Endothelial cell of umbilical vein (primary cell): ENCODE measurements around the gene TBC1D4.

Source experiments
- CTCF ChIP-seq, 2 donors: IDR thresholded peaks; 1 replicate in 1 of 2; 2 replicates in 1 of 2; pipeline ENCODE4 v1.5.1; 2011; ENCODE audit warnings: low read length in 2 of 2, mild to moderate bottlenecking in 2 of 2, moderate library complexity in 2 of 2, control low read depth in 1 of 2, inconsistent platforms in 1 of 2, low read depth in 1 of 2; ENCODE audit not compliant: insufficient read depth in 1 of 2; ENCODE audit errors: extremely low read depth in 1 of 2
- EZH2 ChIP-seq: IDR thresholded peaks from 2 replicates; pipeline ENCODE4 v1.6.1; 2012; ENCODE audit warnings: borderline replicate concordance, low read depth, mild to moderate bottlenecking, moderate library complexity, low read length, inconsistent platforms; ENCODE audit not compliant: severe bottlenecking
- GATA2 ChIP-seq: IDR thresholded peaks from 2 replicates; pipeline ENCODE4 v1.7.0; 2011; ENCODE audit warnings: low read depth, mild to moderate bottlenecking, moderate library complexity, mixed read lengths, low read length; ENCODE audit not compliant: insufficient read length, insufficient read depth
- JUN ChIP-seq: IDR thresholded peaks from 2 replicates; pipeline ENCODE4 v1.6.1; 2011; ENCODE audit warnings: borderline replicate concordance, low read depth; ENCODE audit not compliant: insufficient read length, insufficient read depth
- MAX ChIP-seq: IDR thresholded peaks from 2 replicates; pipeline ENCODE4 v1.6.1; 2011; ENCODE audit not compliant: insufficient read depth, insufficient read length
- POLR2A ChIP-seq: IDR thresholded peaks from 2 replicates; pipeline ENCODE4 v1.6.1; 2012; ENCODE audit warnings: low read depth, mild to moderate bottlenecking, control low read depth, low read length
- POLR2AphosphoS5 ChIP-seq: IDR thresholded peaks from 2 replicates; pipeline ENCODE4 v1.6.1; 2012; ENCODE audit warnings: low read depth, mild to moderate bottlenecking, control low read depth, low read length, moderate library complexity; ENCODE audit not compliant: insufficient read depth

DNA sequence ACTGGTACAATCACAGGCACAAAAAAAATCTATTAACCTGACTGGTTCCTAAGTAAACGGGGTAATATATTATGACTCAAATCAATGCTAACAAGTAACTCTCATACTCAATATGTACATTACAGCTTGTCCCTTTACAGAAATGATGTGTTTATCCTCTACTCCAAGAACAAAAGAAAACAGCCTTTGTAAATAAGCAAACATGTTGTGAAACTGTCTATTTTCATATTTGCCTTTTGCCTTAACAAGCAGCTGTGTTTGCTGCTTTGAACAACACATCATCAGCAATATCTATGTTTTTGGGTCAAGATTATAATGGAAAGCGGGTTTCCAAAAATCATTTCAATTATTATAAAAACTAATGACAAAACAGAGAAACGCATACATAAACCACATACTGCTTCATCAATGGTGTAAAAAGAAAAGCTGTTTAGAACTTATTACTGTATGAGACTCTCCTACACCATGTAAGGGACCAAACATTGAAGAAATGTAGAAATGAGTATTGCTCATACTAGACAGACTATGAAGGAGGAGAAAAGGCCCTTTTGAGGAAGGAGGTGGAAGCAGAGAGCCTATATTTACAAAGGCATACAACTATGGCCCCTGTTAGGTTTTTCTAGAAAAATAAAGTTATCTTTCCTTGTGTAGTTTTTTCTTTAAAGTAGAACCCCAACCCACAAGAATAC is 14.8 kb downstream of the TBC1D4 start:
- TF ChIP-seq JUN (no peak), CTCF (IDR thresholded peaks at IDR 0.05; ENCODE audit: extremely low read depth in 1 of 2, insufficient read depth in 1 of 2, low read depth in 1 of 2, low read length in 2 of 2) (no peak), POLR2A (no peak), GATA2 (no peak), POLR2AphosphoS5 (no peak), EZH2 (no peak), MAX (no peak)
